C4-2B (cell line): ENCODE measurements around the gene RAP1GAP.

Experiments
- H3K27ac ChIP-seq: fragments of 450-650 bp; 2 replicates; pipeline ENCODE4 v1.5.1; 2017
- CTCF ChIP-seq: fragments of 450-650 bp; conservative IDR thresholded peaks from 2 replicates; pipeline ENCODE4 v1.5.1; 2017; ENCODE audit warnings: mild to moderate bottlenecking
- ZFX ChIP-seq: fragments of 450-650 bp; IDR thresholded peaks from 2 replicates; pipeline ENCODE4 v1.6.1; 2017

Gene RAP1GAP

GRCh38 chr1:21559788-21560567 is 109.2 kb downstream of the RAP1GAP start:
- TF ChIP-seq ZFX = no peak
- no peak overlapping the region for H3K27ac ChIP-seq

GRCh38 chr1:21553116-21553926 is 115.8 kb downstream of the RAP1GAP start:
- H3K27ac ChIP-seq = no peak overlapping the region
- TF ChIP-seq ZFX = no peak
- no peak for TF ChIP-seq CTCF

GRCh38 chr1:21552715-21553114 is 116.4 kb downstream of the RAP1GAP start:
- H3K27ac ChIP-seq = no peak overlapping the region
- TF ChIP-seq ZFX = no peak
- no peak for TF ChIP-seq CTCF

- TF ChIP-seq ZFX (no peak), CTCF (no peak)
- no peak overlapping the region for H3K27ac ChIP-seq
These were observed 118.2 kb downstream of the RAP1GAP start for GRCh38 chr1:21550866-21551475.

- H3K27ac ChIP-seq = no peak overlapping the region
- no peak for TF ChIP-seq CTCF
- TF ChIP-seq ZFX = no peak
These were observed 119.1 kb downstream of the RAP1GAP start for GRCh38 chr1:21550097-21550496.

GRCh38 chr1:21547876-21548275 is 121.3 kb downstream of the RAP1GAP start:
- H3K27ac ChIP-seq = no peak overlapping the region
- TF ChIP-seq CTCF (no peak), ZFX (no peak)
